Measurements from ENCODE around the gene WDR86.

GRCh38 chr7:151341357-151342101 lies 68.3 kb downstream of the WDR86 start, which contains the start of gene NUB1:
- TF ChIP-seq POLR2A (IDR thresholded peaks at IDR 0.05), result peak; percentile 78
- no peak for TF ChIP-seq CTCF (IDR thresholded peaks at IDR 0.05)
